Fibroblast of skin of scalp (primary cell): ENCODE data around the gene TTC21A.

Source experiments
- DNase-seq: peaks from one replicate; pipeline ENCODE4 v3.0.0-alpha.2; 2013

The TTC21A gene

DNA sequence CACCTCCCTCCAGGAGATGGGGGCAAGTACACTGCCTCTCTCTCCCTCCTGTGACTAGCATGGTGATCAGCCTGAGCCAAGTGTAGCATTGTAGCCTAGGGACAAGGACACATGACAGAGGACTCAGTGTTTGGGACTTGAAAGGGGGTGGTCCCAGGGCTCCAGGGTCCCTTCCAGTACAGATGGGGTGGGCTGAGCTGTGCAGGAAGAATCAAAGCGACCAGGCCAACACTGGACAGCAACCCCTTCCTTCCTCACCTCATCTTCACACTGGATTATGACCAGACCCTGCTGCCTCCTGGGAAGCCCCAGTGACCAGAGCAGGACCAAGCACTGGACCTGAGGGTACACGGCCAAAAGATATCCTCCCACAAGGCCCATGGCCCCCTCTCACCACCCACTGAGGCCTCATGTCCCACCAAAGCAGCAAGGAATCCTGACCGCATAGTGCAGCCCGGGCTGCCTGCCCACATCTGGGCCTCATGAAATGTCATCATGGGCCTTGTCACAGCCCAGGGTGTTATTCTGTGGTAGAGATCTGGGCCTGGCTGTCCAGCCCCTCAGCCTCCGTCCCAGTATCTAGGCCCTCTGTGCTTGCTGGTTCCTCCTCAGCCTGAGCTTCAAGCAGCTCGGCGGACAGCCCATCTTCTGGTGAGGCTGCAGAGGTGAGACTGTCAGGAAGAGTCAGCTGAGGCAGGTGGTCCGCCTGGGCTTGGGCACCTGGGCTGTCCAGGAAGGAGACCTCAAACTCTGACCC lies 9.6 kb upstream of the TTC21A start:
- DNase-seq = no peak

DNA sequence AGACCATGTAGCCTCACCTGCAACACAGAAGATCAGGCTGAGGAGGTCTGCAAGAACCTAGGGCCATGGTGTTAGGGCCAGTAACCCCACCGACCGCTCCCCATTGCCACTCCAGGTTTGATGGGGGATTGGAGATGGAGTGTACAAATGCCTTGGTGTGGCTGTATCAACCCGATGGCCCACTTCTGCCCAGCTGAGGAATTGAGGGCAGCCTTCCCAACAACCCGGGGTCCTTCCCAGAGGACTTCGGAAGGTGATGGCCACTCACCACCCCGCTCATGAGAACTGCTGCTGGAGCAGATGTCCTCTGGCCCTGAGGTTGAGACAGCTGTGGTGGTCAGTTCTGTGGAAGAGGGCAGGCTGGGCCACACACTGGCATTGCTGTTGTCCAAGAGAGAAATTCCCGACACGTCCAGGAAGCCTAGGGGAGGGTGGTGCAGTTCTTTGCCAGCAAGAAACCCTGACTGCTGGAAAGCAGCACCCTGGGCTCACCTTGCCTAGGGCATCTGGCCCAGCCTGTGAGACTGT lies 8.9 kb upstream of the TTC21A start:
- DNase-seq = no peak

- DNase-seq = no peak
Observed at GRCh38 chr3:39099242-39099641, 8.2 kb upstream of the TTC21A start.

DNA sequence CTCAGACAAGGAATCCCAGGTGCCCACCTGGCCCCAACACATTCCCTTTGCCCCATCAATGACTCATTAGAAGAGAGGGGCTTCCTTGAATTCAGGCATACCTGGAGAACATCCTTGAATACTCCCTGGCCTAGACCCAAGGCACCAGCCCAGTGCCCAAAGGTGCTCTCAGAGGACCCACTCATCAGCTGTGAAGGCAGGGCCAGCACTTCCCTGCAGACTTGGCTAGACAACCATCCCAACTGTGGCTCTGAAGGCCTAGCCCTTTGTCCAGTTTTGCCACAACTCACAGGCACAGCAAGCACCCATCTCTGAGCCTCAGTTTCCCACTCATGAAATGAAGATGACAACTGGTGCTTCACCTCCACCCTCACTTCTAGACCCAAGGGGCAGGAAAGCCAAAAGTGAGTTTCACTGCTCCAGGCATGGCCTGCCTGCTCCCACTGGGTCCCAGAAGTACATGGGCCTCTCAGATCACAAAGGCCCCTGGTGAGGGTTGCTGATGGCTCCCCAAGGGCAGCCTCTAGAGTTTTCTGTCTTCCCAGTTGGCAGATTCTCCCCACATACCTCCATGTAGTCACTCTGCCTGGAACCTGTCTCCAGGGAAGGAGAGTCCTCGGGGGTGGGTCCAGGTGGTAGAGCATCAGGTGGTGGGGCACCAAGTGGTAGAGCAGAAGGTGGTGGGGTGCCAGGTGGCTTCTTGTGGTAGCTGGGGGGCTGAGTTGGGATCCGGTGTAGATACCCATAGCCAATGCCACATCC lies 7.6 kb upstream of the TTC21A start:
- no peak for DNase-seq

- DNase-seq = no peak
Observed at GRCh38 chr3:39100500-39100886, 7.0 kb upstream of the TTC21A start.

GRCh38 chr3:39101022-39101689 lies 6.3 kb upstream of the TTC21A start:
- DNase-seq = peak; percentile 38

GRCh38 chr3:39102504-39103323 lies 4.8 kb upstream of the TTC21A start:
- no peak for DNase-seq

GRCh38 chr3:39103324-39103693 lies 4.2 kb upstream of the TTC21A start:
- no peak for DNase-seq

GRCh38 chr3:39103791-39104552 lies 3.5 kb upstream of the TTC21A start:
- no peak for DNase-seq

- no peak for DNase-seq
Observed at GRCh38 chr3:39104961-39105686, 2.4 kb upstream of the TTC21A start.

DNA sequence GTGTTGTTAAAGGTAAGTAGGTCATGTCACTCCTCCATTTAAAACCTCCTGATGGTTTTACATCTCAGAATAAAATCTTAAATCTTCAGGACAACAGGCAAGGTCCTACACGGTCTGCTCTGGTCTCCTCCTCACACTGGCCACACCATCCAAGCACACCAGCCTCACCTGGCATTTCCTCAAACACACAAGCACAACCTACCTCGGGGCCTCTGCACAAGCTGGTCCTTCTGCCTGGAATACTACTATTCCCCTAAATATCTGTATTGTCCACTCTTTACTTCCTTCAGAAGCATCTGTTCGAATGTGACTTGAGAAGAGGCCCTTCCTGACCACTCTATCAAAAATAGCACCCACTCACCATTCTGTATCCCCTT lies 1.8 kb upstream of the TTC21A start:
- no peak for DNase-seq

GRCh38 chr3:39106281-39106811 lies 1.1 kb upstream of the TTC21A start:
- DNase-seq = peak; percentile 22

GRCh38 chr3:39106851-39107387 lies 561 bp upstream of the TTC21A start:
- DNase-seq = peak; percentile 55

DNA sequence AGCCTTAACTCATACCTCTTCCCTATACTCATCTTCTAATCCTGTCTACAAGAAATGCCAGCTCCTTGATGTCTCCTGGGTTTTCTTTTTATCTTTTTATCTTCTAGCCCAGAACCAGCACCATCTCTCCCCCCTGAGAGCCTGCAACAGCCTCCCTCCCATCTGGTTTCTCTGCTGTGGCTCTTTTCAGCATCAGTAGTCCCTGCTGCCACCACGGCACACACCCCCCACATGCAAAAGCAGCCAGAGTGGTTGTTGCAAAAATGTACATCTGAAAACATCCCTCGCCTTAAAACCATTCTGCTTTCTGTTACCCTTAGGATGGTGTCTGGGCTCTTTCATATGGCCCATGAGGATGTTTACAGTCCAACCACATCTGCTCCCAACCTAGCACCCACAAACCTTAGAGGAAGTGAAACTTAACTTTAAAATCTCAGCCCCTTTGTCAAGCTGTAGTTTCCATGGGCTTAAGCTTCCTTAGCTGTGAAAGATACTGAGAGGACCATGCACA lies 775 bp downstream of the TTC21A start:
- no peak for DNase-seq

DNA sequence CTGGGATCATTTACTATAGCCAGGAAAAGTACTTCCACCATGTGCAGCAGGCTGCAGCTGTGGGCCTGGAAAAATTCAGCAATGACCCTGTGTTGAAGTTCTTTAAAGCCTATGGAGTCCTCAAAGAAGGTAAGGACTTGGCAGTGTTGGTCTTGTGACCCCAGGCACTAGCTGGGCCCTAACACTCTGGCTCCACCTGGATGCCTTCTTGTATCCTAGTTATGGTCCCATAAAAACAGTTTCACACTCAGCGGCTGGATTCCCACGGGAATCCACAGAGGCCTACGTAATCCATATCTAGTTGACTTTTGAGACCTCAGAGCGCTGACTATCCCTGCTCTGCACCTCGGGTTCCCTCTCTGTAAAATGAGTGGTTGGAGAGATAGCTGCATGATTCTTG lies 1.6 kb downstream of the TTC21A start:
- DNase-seq = no peak

DNA sequence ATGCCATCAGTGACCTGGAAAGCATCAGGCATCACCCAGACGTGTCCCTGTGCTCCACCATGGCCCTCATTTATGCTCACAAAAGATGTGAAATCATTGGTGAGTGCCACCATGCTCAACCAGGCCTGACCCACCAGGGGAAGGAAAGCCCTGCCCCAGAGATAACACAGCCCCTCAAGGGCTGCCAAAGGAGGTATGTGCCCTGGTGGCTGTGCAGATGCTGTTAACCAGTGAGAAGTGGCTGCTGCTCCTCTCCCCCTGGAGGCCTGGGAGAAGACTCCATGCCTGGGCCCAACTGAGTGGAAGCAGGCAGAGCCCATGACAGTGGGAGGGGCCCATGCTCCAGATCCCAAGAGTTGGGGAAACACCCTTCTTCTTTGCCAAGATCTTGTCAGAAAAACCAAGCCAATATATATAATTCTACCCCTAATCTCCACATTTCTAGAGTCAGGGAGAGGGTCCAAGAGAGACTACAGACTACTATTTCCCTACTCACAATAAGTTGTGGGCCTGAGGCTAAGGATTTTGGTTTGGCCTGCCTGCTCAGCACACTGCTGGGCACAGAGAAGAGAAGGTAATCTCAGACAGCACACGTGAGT lies 2.7 kb downstream of the TTC21A start:
- no peak for DNase-seq

GRCh38 chr3:39112113-39112512 lies 4.6 kb downstream of the TTC21A start:
- DNase-seq = no peak

GRCh38 chr3:39112535-39112934 lies 5.1 kb downstream of the TTC21A start:
- DNase-seq = no peak

GRCh38 chr3:39113291-39113690 lies 5.8 kb downstream of the TTC21A start:
- DNase-seq = no peak

- no peak for DNase-seq
Observed at GRCh38 chr3:39114456-39114855, 7.0 kb downstream of the TTC21A start.
